Measurements from ENCODE around the gene FFAR3. TPM values are rescaled to one million over a fixed set of nuclear protein-coding genes. Genes with fewer than 3 reads are reported as not detected.

FFAR3 gene, protein sequence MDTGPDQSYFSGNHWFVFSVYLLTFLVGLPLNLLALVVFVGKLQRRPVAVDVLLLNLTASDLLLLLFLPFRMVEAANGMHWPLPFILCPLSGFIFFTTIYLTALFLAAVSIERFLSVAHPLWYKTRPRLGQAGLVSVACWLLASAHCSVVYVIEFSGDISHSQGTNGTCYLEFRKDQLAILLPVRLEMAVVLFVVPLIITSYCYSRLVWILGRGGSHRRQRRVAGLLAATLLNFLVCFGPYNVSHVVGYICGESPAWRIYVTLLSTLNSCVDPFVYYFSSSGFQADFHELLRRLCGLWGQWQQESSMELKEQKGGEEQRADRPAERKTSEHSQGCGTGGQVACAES
- not detected for total RNA-seq

DNA sequence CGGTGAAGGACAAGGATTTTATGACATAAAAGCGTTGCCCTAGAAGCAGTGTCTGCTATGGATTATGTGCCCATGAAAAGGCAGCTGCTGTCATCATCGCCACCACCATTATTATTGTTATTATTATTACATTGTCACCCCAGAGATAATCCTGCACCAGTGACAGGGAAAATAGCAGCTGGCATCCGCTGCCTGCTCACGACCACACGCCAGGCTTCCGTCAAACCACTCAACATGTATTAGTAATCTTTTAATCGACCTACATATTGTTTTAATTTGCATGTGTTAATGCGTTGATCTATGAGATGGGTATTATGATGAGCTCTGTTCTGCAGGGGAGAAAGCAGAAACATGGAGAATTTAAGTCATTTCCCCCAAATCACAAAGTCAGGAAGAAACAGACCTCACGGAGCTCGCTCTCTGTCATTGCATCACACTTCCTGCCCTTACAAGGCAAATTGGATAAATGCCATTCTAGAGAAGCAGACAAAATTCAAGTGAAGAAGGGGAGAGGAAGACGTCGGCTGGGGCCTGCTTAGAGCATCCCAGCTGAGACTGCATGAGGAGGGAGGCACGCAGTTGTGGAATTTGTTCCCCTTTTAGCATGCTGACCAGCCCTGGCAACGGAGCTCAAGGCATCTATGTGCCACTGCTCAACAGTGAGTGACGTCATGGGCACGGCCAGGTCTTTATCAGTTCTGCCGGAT lies at the start of gene FFAR3:
Gene FFAR3, plus strand, starts transcription at position 594 of the 707 bp plus-strand sequence. CDS start 431 bp downstream, outside the sequence.
- 29% methylated on average over 18 of the region's 18 CpGs for WGBS
- Histone ChIP-seq H3K36me3 (no peaks in the 10 kb centered on the region), H3K9me3 (no peaks in the 10 kb centered on the region), H3K27me3 (peaks cover 25% of the 10 kb centered on the region), H3K4me3 (no peak within 1 kb of the TSS), H3K27ac (no peak within 1 kb of the TSS), H3K4me1 (peaks cover 11% of the 10 kb centered on the region)
- DNase-seq (ENCODE audit: low spot score in 2 of 2) = peak; percentile 8 to 68
- TF ChIP-seq POLR2A (IDR thresholded peaks at IDR 0.05) = no peak
- no peak for TF ChIP-seq EP300 (IDR thresholded peaks at IDR 0.05)
- no peak for TF ChIP-seq POLR2AphosphoS5 (IDR thresholded peaks at IDR 0.05)
- TF ChIP-seq, protein P1, sequence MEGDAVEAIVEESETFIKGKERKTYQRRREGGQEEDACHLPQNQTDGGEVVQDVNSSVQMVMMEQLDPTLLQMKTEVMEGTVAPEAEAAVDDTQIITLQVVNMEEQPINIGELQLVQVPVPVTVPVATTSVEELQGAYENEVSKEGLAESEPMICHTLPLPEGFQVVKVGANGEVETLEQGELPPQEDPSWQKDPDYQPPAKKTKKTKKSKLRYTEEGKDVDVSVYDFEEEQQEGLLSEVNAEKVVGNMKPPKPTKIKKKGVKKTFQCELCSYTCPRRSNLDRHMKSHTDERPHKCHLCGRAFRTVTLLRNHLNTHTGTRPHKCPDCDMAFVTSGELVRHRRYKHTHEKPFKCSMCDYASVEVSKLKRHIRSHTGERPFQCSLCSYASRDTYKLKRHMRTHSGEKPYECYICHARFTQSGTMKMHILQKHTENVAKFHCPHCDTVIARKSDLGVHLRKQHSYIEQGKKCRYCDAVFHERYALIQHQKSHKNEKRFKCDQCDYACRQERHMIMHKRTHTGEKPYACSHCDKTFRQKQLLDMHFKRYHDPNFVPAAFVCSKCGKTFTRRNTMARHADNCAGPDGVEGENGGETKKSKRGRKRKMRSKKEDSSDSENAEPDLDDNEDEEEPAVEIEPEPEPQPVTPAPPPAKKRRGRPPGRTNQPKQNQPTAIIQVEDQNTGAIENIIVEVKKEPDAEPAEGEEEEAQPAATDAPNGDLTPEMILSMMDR (IDR thresholded peaks at IDR 0.05) = no peak

DNA sequence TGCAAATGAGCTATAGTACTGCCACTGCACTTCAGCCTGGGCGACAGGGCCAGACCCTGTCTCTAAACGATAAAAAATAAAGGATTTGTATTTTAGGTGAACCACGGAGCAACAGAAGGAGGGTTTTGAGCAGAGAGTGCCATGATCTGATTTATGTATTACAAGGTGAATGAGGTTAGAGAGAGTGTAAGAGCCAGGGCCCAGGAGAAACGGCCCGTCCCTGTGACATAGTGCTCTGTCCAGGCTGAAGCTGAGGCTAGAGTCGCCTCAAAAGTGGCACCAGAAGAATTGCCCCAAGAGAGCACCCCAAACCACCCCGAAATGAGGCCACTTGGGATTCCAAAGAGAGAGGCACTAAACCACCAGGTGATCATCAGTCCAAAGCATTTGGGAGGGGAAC lies 49.4 kb upstream of the FFAR3 start:
- Histone ChIP-seq H3K4me3 (no peak overlapping the region), H3K9me3 (no peaks in the 10 kb centered on the region), H3K27me3 (no peaks in the 10 kb centered on the region), H3K36me3 (no peaks in the 10 kb centered on the region), H3K27ac (no peak overlapping the region), H3K4me1 (no peaks in the 10 kb centered on the region)
- TF ChIP-seq POLR2A (IDR thresholded peaks at IDR 0.05) (no peak), POLR2AphosphoS5 (IDR thresholded peaks at IDR 0.05) (no peak), EP300 (IDR thresholded peaks at IDR 0.05) (no peak)
- TF ChIP-seq, protein P1 (IDR thresholded peaks at IDR 0.05) = no peak
- 74% methylated on average over 7 of the region's 7 CpGs for WGBS
- DNase-seq (ENCODE audit: low spot score in 2 of 2) = no peak

DNA sequence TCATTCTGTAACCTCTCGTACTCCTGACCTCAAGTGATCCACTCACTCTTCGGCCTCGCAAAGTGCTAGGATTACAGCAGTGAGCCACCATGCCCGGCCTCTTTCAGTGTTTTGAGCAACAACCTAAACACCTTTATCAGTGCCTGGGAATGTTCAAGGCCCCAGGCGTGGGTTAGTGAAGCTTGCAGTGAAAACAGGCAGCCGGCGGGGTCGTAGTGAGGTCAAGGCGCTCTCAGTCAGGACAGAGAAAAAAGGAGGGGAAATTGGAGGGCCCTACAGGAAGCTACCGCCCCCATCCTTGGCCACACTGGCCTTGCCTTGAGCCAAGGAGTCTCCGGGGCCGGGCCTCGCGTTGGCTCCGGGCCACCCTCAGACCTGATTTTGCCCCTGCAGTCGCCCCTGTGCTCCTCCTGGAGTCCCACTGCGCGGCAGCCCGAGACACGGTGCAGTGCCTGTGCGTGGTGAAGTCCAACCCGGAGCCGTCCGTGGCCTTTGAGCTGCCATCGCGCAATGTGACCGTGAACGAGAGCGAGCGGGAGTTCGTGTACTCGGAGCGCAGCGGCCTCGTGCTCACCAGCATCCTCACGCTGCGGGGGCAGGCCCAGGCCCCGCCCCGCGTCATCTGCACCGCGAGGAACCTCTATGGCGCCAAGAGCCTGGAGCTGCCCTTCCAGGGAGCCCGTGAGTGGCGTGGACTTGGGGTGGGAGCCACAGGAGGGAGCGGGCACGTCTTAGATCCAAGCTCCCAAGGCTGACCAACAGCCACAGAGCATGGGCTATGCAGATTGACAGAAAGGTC lies 48.6 kb upstream of the FFAR3 start:
- H3K27me3 ChIP-seq = no peaks in the 10 kb centered on the region
- no peak overlapping the region for H3K4me3 ChIP-seq
- H3K4me1 ChIP-seq = no peaks in the 10 kb centered on the region
- no peaks in the 10 kb centered on the region for H3K36me3 ChIP-seq
- H3K9me3 ChIP-seq = no peaks in the 10 kb centered on the region
- no peak overlapping the region for H3K27ac ChIP-seq
- DNase-seq (ENCODE audit: low spot score in 2 of 2) = peak in 1 of 2 donors; percentile 44
- WGBS = 79% methylated on average over 32 of the region's 47 CpGs
- TF ChIP-seq EP300 (IDR thresholded peaks at IDR 0.05) = no peak
- TF ChIP-seq, protein P1 (IDR thresholded peaks at IDR 0.05) = no peak

DNA sequence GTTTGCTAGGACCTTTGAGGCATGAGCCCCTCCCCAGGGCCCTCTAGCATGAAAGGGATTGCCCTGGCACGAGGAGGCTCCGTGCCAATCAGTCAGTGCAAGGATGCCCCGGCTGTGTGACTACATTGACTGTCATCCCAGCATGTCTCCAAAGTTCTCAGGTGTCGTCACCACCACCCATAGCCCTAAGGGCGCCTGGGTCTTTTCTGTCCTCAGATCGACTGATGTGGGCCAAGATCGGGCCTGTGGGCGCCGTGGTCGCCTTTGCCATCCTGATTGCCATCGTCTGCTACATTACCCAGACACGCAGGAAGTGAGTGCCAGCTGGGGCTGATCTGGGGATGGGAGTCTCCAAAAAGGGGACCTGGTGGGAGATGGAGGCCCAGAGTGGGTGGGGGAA lies 47.9 kb upstream of the FFAR3 start:
- Histone ChIP-seq H3K27ac (no peak overlapping the region), H3K9me3 (no peaks in the 10 kb centered on the region), H3K4me3 (no peak overlapping the region), H3K27me3 (no peaks in the 10 kb centered on the region), H3K36me3 (no peaks in the 10 kb centered on the region), H3K4me1 (no peaks in the 10 kb centered on the region)
- WGBS = 95% methylated on average over 12 of the region's 12 CpGs
- TF ChIP-seq, protein P1 (IDR thresholded peaks at IDR 0.05) = no peak
- TF ChIP-seq POLR2AphosphoS5 (IDR thresholded peaks at IDR 0.05) = no peak
- DNase-seq (ENCODE audit: low spot score in 2 of 2) = peak in 1 of 2 donors; percentile 35

Measured in suprapubic skin (tissue), 4 donors.